HepG2 (cell line): ENCODE results near the gene SBK2. TPM values are rescaled to one million over a fixed set of nuclear protein-coding genes. Genes with fewer than 3 reads are reported as not detected.

ENCODE experiments used
- HOXA3 ChIP-seq: sonication (generic); formaldehyde crosslinking; IDR thresholded peaks from 2 replicates; pipeline ENCODE4 v1.5.0; 2020; ENCODE audit warnings: missing genetic modification reagents
- ISL2 ChIP-seq: sonication (generic); formaldehyde crosslinking; IDR thresholded peaks from 2 replicates; pipeline ENCODE4 v1.5.0; 2020; ENCODE audit warnings: missing genetic modification reagents
- PCBP1 ChIP-seq: fragments of 200-400 bp; formaldehyde crosslinking; IDR thresholded peaks from 2 replicates; pipeline ENCODE4 v1.6.1; 2017; ENCODE audit warnings: mild to moderate bottlenecking, low read depth, low read length, borderline replicate concordance
- PRMT3 ChIP-seq: sonication (generic); formaldehyde crosslinking; IDR thresholded peaks from 2 replicates; pipeline ENCODE4 v1.8.1; 2022; ENCODE audit warnings: low read depth, mild to moderate bottlenecking, moderate library complexity, missing genetic modification reagents, borderline replicate concordance
- RCOR2 ChIP-seq: IDR thresholded peaks from 2 replicates; pipeline ENCODE4 v1.6.1; 2016; ENCODE audit warnings: missing biosample characterization, missing genetic modification reagents
- ZNF678 ChIP-seq: sonication (generic); formaldehyde crosslinking; IDR thresholded peaks from 2 replicates; pipeline ENCODE4 v1.4.0; 2020; ENCODE audit warnings: mild to moderate bottlenecking, missing genetic modification reagents
- ZSCAN25 ChIP-seq: sonication (generic); formaldehyde crosslinking; IDR thresholded peaks from 2 replicates; pipeline ENCODE4 v1.8.0; 2022; ENCODE audit warnings: mild to moderate bottlenecking, missing genetic modification reagents
- ZSCAN9 ChIP-seq: IDR thresholded peaks from 2 replicates; pipeline ENCODE4 v1.6.1; 2016; ENCODE audit warnings: borderline replicate concordance
- polyA plus RNA-seq, 8 experiments: library from polyadenylated mRNA; depleted of rRNA in 3 of 8; stranded (reverse) in 7 of 8; unstranded in 1 of 8; fragments of >200 nt; fragmentation: Illumina TruSeq in 4 of 8; extraction: Trizol in 4 of 8; gene quantifications; 2 replicates each; pipeline versions ENCODE4 v1.2.1 to v1.2.3, GENCODE V29; 2011 to 2016; ENCODE audit warnings: low read depth in 4 of 8, missing spikeins in 1 of 8, mixed read lengths in 1 of 8; ENCODE audit not compliant: insufficient read depth in 1 of 8
- total RNA-seq, 5 experiments: library from RNA; depleted of rRNA; stranded (reverse); fragments of >200 nt; fragmentation: Illumina TruSeq; extraction: Trizol; gene quantifications; 2 replicates each; pipeline ENCODE4 v1.2.3, GENCODE V29; 2016; ENCODE audit warnings: low read depth in 1 of 5
- TF ChIP-seq, protein P1 (sequence below), 2 experiments: sonication (generic) in 1 of 2; formaldehyde crosslinking in 1 of 2; IDR thresholded peaks; 2 replicates each; pipeline versions ENCODE4 v1.4.0 to v1.6.1; 2016 to 2020; ENCODE audit warnings: borderline replicate concordance in 1 of 2, low read depth in 1 of 2, mild to moderate bottlenecking in 1 of 2, missing genetic modification reagents in 1 of 2
- TF ChIP-seq, protein P2 (sequence below): sonication (generic); formaldehyde crosslinking; IDR thresholded peaks from 2 replicates; pipeline ENCODE4 v1.5.1; 2020; ENCODE audit warnings: mild to moderate bottlenecking, missing genetic modification reagents, moderate library complexity
- TF ChIP-seq, protein P3 (sequence below): sonication (generic); formaldehyde crosslinking; conservative IDR thresholded peaks from 2 replicates; pipeline ENCODE4 v1.4.0; 2020; ENCODE audit warnings: missing genetic modification reagents
- TF ChIP-seq, protein P4 (sequence below): sonication (generic); formaldehyde crosslinking; IDR thresholded peaks from 2 replicates; pipeline ENCODE4 v1.5.0; 2020; ENCODE audit warnings: missing genetic modification reagents, mild to moderate bottlenecking, borderline replicate concordance
- TF ChIP-seq, protein P5 (sequence below): IDR thresholded peaks from 2 replicates; pipeline ENCODE4 v1.6.1; 2016; ENCODE audit warnings: low read depth, control low read depth
- TF ChIP-seq, protein P6 (sequence below): sonication (generic); formaldehyde crosslinking; IDR thresholded peaks from 2 replicates; pipeline ENCODE4 v1.4.0; 2020; ENCODE audit warnings: mild to moderate bottlenecking, missing genetic modification reagents

The SBK2 gene
- total and polyA plus RNA-seq, 2 of the 13 experiments (the other 11 are each of a cell fraction or from before 2014, with no cell fraction given), result 0.24 TPM; not detected in 1

DNA sequence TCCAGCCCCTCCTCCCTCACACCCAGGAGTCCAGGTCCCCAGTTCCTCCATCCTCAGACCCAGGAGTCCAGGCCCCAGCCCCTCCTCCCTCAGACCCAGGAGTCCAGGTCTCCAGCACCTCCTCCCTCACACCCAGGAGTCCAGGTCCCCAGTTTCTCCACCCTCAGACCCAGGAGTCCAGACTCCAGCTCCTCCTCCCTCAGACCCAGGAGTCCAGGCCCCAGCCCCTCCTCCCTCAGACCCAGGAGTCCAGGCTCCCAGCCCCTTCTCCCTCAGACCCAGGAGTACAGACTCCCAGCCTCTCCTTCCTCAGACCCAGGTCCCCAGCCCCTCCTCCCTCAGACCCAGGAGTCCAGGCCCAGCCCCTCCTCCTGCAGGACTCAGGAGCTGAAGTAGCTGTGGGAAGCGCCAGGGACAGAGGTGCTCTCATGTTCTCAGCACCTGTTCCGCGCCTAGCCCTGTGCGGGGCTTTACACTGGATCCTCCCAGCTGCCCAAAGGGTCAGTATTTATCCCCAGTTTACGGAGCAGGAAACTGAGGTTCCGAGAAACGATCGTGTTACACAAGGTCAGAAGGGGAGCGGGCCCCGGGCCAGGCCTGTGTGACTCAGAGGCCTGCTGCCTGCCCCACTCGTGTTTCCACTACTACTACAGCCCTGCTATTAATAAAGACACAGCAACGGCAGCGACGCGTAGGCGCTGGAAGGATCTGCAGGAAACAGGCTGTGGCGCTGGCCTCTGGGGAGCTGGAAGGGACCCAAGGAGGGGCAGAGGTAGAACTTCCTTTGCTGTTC, 10.1 kb upstream of the SBK2 start (continued):
- TF ChIP-seq, protein P1, sequence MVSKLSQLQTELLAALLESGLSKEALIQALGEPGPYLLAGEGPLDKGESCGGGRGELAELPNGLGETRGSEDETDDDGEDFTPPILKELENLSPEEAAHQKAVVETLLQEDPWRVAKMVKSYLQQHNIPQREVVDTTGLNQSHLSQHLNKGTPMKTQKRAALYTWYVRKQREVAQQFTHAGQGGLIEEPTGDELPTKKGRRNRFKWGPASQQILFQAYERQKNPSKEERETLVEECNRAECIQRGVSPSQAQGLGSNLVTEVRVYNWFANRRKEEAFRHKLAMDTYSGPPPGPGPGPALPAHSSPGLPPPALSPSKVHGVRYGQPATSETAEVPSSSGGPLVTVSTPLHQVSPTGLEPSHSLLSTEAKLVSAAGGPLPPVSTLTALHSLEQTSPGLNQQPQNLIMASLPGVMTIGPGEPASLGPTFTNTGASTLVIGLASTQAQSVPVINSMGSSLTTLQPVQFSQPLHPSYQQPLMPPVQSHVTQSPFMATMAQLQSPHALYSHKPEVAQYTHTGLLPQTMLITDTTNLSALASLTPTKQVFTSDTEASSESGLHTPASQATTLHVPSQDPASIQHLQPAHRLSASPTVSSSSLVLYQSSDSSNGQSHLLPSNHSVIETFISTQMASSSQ (IDR thresholded peaks at IDR 0.05; ENCODE audit: low read depth), result no peak
- TF ChIP-seq, protein P1 (CRISPR knock-in tag; IDR thresholded peaks at IDR 0.05; ENCODE audit: borderline replicate concordance), result no peak
- TF ChIP-seq, protein P2, sequence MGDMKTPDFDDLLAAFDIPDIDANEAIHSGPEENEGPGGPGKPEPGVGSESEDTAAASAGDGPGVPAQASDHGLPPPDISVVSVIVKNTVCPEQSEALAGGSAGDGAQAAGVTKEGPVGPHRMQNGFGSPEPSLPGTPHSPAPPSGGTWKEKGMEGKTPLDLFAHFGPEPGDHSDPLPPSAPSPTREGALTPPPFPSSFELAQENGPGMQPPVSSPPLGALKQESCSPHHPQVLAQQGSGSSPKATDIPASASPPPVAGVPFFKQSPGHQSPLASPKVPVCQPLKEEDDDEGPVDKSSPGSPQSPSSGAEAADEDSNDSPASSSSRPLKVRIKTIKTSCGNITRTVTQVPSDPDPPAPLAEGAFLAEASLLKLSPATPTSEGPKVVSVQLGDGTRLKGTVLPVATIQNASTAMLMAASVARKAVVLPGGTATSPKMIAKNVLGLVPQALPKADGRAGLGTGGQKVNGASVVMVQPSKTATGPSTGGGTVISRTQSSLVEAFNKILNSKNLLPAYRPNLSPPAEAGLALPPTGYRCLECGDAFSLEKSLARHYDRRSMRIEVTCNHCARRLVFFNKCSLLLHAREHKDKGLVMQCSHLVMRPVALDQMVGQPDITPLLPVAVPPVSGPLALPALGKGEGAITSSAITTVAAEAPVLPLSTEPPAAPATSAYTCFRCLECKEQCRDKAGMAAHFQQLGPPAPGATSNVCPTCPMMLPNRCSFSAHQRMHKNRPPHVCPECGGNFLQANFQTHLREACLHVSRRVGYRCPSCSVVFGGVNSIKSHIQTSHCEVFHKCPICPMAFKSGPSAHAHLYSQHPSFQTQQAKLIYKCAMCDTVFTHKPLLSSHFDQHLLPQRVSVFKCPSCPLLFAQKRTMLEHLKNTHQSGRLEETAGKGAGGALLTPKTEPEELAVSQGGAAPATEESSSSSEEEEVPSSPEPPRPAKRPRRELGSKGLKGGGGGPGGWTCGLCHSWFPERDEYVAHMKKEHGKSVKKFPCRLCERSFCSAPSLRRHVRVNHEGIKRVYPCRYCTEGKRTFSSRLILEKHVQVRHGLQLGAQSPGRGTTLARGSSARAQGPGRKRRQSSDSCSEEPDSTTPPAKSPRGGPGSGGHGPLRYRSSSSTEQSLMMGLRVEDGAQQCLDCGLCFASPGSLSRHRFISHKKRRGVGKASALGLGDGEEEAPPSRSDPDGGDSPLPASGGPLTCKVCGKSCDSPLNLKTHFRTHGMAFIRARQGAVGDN (CRISPR knock-in tag), result peak; percentile 51
- TF ChIP-seq ZSCAN9 (no peak), RCOR2 (CRISPR knock-in tag) (peak; percentile 69; the same call in 1 of the 2 replicates), HOXA3 (CRISPR knock-in tag) (no peak), ZNF678 (CRISPR knock-in tag) (no peak), ZSCAN25 (CRISPR knock-in tag) (no peak), ISL2 (CRISPR knock-in tag) (no peak), PCBP1 (no peak), PRMT3 (CRISPR knock-in tag) (no peak)
- TF ChIP-seq, protein P3, sequence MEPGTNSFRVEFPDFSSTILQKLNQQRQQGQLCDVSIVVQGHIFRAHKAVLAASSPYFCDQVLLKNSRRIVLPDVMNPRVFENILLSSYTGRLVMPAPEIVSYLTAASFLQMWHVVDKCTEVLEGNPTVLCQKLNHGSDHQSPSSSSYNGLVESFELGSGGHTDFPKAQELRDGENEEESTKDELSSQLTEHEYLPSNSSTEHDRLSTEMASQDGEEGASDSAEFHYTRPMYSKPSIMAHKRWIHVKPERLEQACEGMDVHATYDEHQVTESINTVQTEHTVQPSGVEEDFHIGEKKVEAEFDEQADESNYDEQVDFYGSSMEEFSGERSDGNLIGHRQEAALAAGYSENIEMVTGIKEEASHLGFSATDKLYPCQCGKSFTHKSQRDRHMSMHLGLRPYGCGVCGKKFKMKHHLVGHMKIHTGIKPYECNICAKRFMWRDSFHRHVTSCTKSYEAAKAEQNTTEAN (CRISPR knock-in tag), result no peak
- TF ChIP-seq, protein P4, sequence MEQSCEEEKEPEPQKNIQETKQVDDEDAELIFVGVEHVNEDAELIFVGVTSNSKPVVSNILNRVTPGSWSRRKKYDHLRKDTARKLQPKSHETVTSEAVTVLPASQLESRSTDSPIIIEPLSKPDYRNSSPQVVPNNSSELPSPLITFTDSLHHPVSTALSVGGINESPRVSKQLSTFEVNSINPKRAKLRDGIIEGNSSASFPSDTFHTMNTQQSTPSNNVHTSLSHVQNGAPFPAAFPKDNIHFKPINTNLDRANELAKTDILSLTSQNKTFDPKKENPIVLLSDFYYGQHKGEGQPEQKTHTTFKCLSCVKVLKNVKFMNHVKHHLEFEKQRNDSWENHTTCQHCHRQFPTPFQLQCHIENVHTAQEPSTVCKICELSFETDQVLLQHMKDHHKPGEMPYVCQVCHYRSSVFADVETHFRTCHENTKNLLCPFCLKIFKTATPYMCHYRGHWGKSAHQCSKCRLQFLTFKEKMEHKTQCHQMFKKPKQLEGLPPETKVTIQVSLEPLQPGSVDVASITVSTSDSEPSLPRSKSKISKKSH (CRISPR knock-in tag), result no peak
- TF ChIP-seq, protein P5, sequence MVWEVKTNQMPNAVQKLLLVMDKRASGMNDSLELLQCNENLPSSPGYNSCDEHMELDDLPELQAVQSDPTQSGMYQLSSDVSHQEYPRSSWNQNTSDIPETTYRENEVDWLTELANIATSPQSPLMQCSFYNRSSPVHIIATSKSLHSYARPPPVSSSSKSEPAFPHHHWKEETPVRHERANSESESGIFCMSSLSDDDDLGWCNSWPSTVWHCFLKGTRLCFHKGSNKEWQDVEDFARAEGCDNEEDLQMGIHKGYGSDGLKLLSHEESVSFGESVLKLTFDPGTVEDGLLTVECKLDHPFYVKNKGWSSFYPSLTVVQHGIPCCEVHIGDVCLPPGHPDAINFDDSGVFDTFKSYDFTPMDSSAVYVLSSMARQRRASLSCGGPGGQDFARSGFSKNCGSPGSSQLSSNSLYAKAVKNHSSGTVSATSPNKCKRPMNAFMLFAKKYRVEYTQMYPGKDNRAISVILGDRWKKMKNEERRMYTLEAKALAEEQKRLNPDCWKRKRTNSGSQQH (CRISPR knock-in tag), result 0 out of 2 replicates have a peak, but pooled peaks have one; percentile 33
- TF ChIP-seq, protein P6, sequence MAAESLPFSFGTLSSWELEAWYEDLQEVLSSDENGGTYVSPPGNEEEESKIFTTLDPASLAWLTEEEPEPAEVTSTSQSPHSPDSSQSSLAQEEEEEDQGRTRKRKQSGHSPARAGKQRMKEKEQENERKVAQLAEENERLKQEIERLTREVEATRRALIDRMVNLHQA (CRISPR knock-in tag), result no peak
